Stomach (tissue), 4 donors: ENCODE results near the gene LCA5L.

ENCODE experiments used
- CTCF ChIP-seq, 7 experiments: fragments of 450-650 bp in 4 of 7; fragments of 200-600 bp in 3 of 7; sonication (generic) in 3 of 7; IDR thresholded peaks; one replicate each; pipeline ENCODE4 v1.5.1; 2016 to 2019; ENCODE audit warnings: antibody characterized with exemption in 7 of 7, control low read depth in 2 of 7, mild to moderate bottlenecking in 1 of 7
- EP300 ChIP-seq: sonication (generic); formaldehyde crosslinking; IDR thresholded peaks from one replicate; pipeline ENCODE4 v1.6.1; 2017; ENCODE audit warnings: antibody characterized with exemption
- POLR2A ChIP-seq, 4 donors: fragments of 450-650 bp; IDR thresholded peaks; one replicate each; pipeline ENCODE4 v1.6.1; 2016; ENCODE audit warnings: antibody characterized with exemption in 4 of 4, control low read depth in 2 of 4, mild to moderate bottlenecking in 1 of 4, moderate library complexity in 1 of 4
- POLR2AphosphoS5 ChIP-seq, 3 donors: sonication (generic); formaldehyde crosslinking; IDR thresholded peaks; one replicate each; pipeline ENCODE4 v1.6.1; 2016; ENCODE audit warnings: antibody characterized with exemption in 3 of 3

- TF ChIP-seq CTCF (IDR thresholded peaks at IDR 0.05), result no peak
- TF ChIP-seq POLR2A (IDR thresholded peaks at IDR 0.05), result no peak
- TF ChIP-seq POLR2AphosphoS5 (IDR thresholded peaks at IDR 0.05), result no peak
- no peak for TF ChIP-seq EP300
Observed at GRCh38 chr21:39390212-39390765, 55.3 kb downstream of the LCA5L start.
